ENCODE results near the gene PCSK9.

- TF ChIP-seq CTCF (conservative IDR thresholded peaks at IDR 0.05; ENCODE audit: low read depth, low read length), result no peak
- no peak for TF ChIP-seq EZH2 (IDR thresholded peaks at IDR 0.05; ENCODE audit: borderline replicate concordance, low read depth, low read length, poor library complexity, severe bottlenecking)
Measured at GRCh38 chr1:54995013-54995760, 44.2 kb upstream of the PCSK9 start.

Measured in A673 (cell line).